Glutamatergic neuron (in vitro differentiated cells): ENCODE measurements around the gene RNF20. TPM values are rescaled to one million over a fixed set of nuclear protein-coding genes. Genes with fewer than 3 reads are reported as not detected.
A peak's percentile ranks its signal among the peaks of the same experiment; 100 is the strongest.

Experiments
- DNase-seq: peaks from one replicate; pipeline ENCODE4 v3.0.0; 2022
- H3K27ac Mint-ChIP-seq: one replicate; pipeline ENCODE4 v1.8.0; 2020; ENCODE audit warnings: mild to moderate bottlenecking, mixed read lengths, inconsistent platforms; ENCODE audit not compliant: unreplicated experiment
- H3K27me3 Mint-ChIP-seq: one replicate; pipeline ENCODE4 v1.8.0; 2020; ENCODE audit warnings: mild to moderate bottlenecking, moderate library complexity, mixed read lengths, inconsistent platforms; ENCODE audit not compliant: unreplicated experiment
- H3K36me3 Mint-ChIP-seq: one replicate; pipeline ENCODE4 v1.8.0; 2020; ENCODE audit warnings: mild to moderate bottlenecking, mixed read lengths, inconsistent platforms; ENCODE audit not compliant: unreplicated experiment
- H3K4me1 Mint-ChIP-seq: one replicate; pipeline ENCODE4 v1.8.0; 2020; ENCODE audit warnings: mild to moderate bottlenecking, low read depth, mixed read lengths, inconsistent platforms; ENCODE audit not compliant: unreplicated experiment
- H3K4me3 Mint-ChIP-seq: one replicate; pipeline ENCODE4 v1.8.0; 2020; ENCODE audit warnings: mild to moderate bottlenecking, mixed read lengths, inconsistent platforms; ENCODE audit not compliant: unreplicated experiment
- H3K9me3 Mint-ChIP-seq: one replicate; pipeline ENCODE4 v1.8.0; 2020; ENCODE audit warnings: mild to moderate bottlenecking, moderate library complexity, mixed read lengths, inconsistent platforms; ENCODE audit not compliant: unreplicated experiment
- CTCF ChIP-seq: fragments of 200-600 bp; sonication (generic); IDR thresholded peaks from one replicate; pipeline ENCODE4 v1.5.0; 2021; ENCODE audit not compliant: partially characterized antibody, unreplicated experiment
- total RNA-seq: library from RNA; stranded (reverse); fragmentation: NEBNext Ultra II Directional; extraction: Animal tissue kit (Norgen Biotek cat#: 25700); gene quantifications from one replicate; pipeline ENCODE4 v1.2.1, GENCODE V29; 2021; ENCODE audit not compliant: unreplicated experiment

RNF20 gene
- total RNA-seq, 1 donor from 2014 or later = 65.5 TPM

GRCh38 chr9:101591787-101592446 lies 58.3 kb downstream of the RNF20 start:
- no peak overlapping the region for H3K27ac Mint-ChIP-seq
- no peaks in the 10 kb centered on the region for H3K4me1 Mint-ChIP-seq
- H3K9me3 Mint-ChIP-seq = no peaks in the 10 kb centered on the region
- H3K27me3 Mint-ChIP-seq = no peaks in the 10 kb centered on the region
- H3K4me3 Mint-ChIP-seq = no peak overlapping the region
- no peak for DNase-seq
- TF ChIP-seq CTCF = no peak
- H3K36me3 Mint-ChIP-seq = no peaks in the 10 kb centered on the region

GRCh38 chr9:101592788-101593187 lies 59.1 kb downstream of the RNF20 start:
- Mint-ChIP-seq H3K27me3 (no peaks in the 10 kb centered on the region), H3K4me3 (no peak overlapping the region), H3K9me3 (no peaks in the 10 kb centered on the region), H3K27ac (no peak overlapping the region), H3K36me3 (no peaks in the 10 kb centered on the region), H3K4me1 (no peaks in the 10 kb centered on the region)
- TF ChIP-seq CTCF = no peak
- DNase-seq = no peak

- no peak overlapping the region for H3K4me3 Mint-ChIP-seq
Observed at GRCh38 chr9:101593345-101593744, 59.7 kb downstream of the RNF20 start.

GRCh38 chr9:101594796-101595195 lies 61.1 kb downstream of the RNF20 start, which contains the start of gene PPP3R2:
PPP3R2 (minus strand) TSS chr9:101594969; CDS start chr9:101594921, 48 bp downstream.
- H3K4me1 Mint-ChIP-seq = no peaks in the 10 kb centered on the region
- H3K27me3 Mint-ChIP-seq = no peaks in the 10 kb centered on the region
- H3K27ac Mint-ChIP-seq = no peak within 1 kb of the TSS
- H3K9me3 Mint-ChIP-seq = no peaks in the 10 kb centered on the region
- DNase-seq = no peak
- H3K4me3 Mint-ChIP-seq = no peak within 1 kb of the TSS
- TF ChIP-seq CTCF = no peak
- H3K36me3 Mint-ChIP-seq = no peaks in the 10 kb centered on the region

More at GRCh38 chr9:101593345-101593744, 59.7 kb downstream of the RNF20 start:
- Mint-ChIP-seq H3K27ac (no peak overlapping the region), H3K4me1 (no peaks in the 10 kb centered on the region), H3K27me3 (no peaks in the 10 kb centered on the region), H3K36me3 (no peaks in the 10 kb centered on the region), H3K9me3 (no peaks in the 10 kb centered on the region)
- no peak for DNase-seq
- no peak for TF ChIP-seq CTCF

- Mint-ChIP-seq H3K4me1 (peaks cover 6% of the 10 kb centered on the region), H3K4me3 (no peak overlapping the region), H3K27me3 (no peaks in the 10 kb centered on the region), H3K9me3 (peaks cover 1% of the 10 kb centered on the region), H3K27ac (no peak overlapping the region), H3K36me3 (no peaks in the 10 kb centered on the region)
- peak; percentile 82 for TF ChIP-seq CTCF
- no peak for DNase-seq
Observed at GRCh38 chr9:101601904-101602765, 68.5 kb downstream of the RNF20 start.
